Suprapubic skin (tissue), 3 donors: ENCODE data around the gene CXCR5.

ENCODE experiments used
- CTCF ChIP-seq, 2 donors: fragments of 200-600 bp in 1 of 2; fragments of 450-650 bp in 1 of 2; sonication (generic) in 1 of 2; IDR thresholded peaks; one replicate each; pipeline ENCODE4 v1.5.1; 2016 to 2019; ENCODE audit warnings: antibody characterized with exemption in 2 of 2, mild to moderate bottlenecking in 1 of 2, moderate library complexity in 1 of 2
- EP300 ChIP-seq: sonication (generic); formaldehyde crosslinking; IDR thresholded peaks from one replicate; pipeline ENCODE4 v1.6.1; 2017; ENCODE audit warnings: antibody characterized with exemption
- POLR2A ChIP-seq, 2 donors: fragments of 450-650 bp; IDR thresholded peaks; one replicate each; pipeline ENCODE4 v1.6.1; 2017; ENCODE audit warnings: antibody characterized with exemption in 2 of 2, mild to moderate bottlenecking in 2 of 2, moderate library complexity in 2 of 2

GRCh38 chr11:118872403-118872821, 11.3 kb upstream of the CXCR5 start:
- TF ChIP-seq POLR2A (IDR thresholded peaks at IDR 0.05) (no peak), CTCF (IDR thresholded peaks at IDR 0.05) (no peak), EP300 (no peak)
